Renal pelvis (tissue), 3 donors: ENCODE measurements around the gene PRMT3. TPM values are rescaled to one million over a fixed set of nuclear protein-coding genes. Genes with fewer than 3 reads are reported as not detected.

Source experiments
- polyA plus RNA-seq, 3 donors: library from polyadenylated mRNA; unstranded; fragments of 120-200 nt; gene quantifications; one replicate each; pipeline ENCODE4 v1.2.1, GENCODE V29; 2013; ENCODE audit not compliant: insufficient read length in 3 of 3

The PRMT3 gene
- polyA plus RNA-seq, 3 donors = 15.7 to 18.7 (median 18.4) TPM

Other genes starting within 250 kb of the PRMT3 start
- not detected for gene DBX1, start 227.2 kb upstream of the PRMT3 start, polyA plus RNA-seq
- 1 to 10 TPM; 2.8 to 3.7 (median 3.2) TPM for gene HTATIP2, start 24.0 kb upstream of the PRMT3 start, polyA plus RNA-seq
- under 1 TPM; 0.11 to 0.34 (median 0.19) TPM for gene SLC6A5, start 211.9 kb downstream of the PRMT3 start, polyA plus RNA-seq